Measurements from ENCODE around the gene SUMO2. TPM values are rescaled to one million over a fixed set of nuclear protein-coding genes. Genes with fewer than 3 reads are reported as not detected.
A peak's percentile ranks its signal among the peaks of the same experiment; 100 is the strongest.
"Not testable (repeated sequence)": the region's sequence is repeated elsewhere in the genome, so short reads cannot be mapped to it uniquely, and the experiment has no call there.

The SUMO2 gene
- total and polyA plus RNA-seq, 9 donors = 75.7 to 504 (median 395) TPM

DNA sequence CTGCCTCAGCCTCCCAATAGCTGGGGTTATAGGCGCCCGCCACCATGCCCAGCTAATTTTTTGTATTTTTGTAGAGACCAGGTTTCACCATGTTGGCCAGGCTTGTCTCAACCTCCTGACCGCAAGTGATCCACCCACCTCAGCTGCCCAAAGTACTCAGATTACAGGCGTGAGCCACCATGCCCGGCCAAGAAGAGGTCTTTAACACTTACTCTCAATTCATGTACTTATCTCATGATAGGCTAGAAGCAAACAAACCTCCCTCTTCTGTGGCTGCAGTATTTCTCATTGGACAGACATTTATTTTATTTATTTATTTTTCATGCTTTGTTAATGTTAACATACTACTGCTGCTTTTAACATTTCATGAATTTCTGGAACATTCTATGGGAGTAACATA is 44.2 kb downstream of the SUMO2 start:
- H3K27me3 ChIP-seq = no peaks in the 10 kb centered on the region
- no peaks in the 10 kb centered on the region for H3K9me3 ChIP-seq
- no peak for TF ChIP-seq POLR2A (IDR thresholded peaks at IDR 0.05)
- TF ChIP-seq, protein P1, sequence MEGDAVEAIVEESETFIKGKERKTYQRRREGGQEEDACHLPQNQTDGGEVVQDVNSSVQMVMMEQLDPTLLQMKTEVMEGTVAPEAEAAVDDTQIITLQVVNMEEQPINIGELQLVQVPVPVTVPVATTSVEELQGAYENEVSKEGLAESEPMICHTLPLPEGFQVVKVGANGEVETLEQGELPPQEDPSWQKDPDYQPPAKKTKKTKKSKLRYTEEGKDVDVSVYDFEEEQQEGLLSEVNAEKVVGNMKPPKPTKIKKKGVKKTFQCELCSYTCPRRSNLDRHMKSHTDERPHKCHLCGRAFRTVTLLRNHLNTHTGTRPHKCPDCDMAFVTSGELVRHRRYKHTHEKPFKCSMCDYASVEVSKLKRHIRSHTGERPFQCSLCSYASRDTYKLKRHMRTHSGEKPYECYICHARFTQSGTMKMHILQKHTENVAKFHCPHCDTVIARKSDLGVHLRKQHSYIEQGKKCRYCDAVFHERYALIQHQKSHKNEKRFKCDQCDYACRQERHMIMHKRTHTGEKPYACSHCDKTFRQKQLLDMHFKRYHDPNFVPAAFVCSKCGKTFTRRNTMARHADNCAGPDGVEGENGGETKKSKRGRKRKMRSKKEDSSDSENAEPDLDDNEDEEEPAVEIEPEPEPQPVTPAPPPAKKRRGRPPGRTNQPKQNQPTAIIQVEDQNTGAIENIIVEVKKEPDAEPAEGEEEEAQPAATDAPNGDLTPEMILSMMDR (IDR thresholded peaks at IDR 0.05) = no peak
- no peak for TF ChIP-seq EP300 (IDR thresholded peaks at IDR 0.05)
- 80 to 88% (median 85%) methylated on average over 5 of the region's 5 CpGs for WGBS, 3 donors
- H3K4me3 ChIP-seq = no peak overlapping the region
- no peak for DNase-seq
- intact Hi-C loops (cut with DNase I) = no loop called here
- H3K27ac ChIP-seq = no peak overlapping the region
- no peaks in the 10 kb centered on the region for H3K4me1 ChIP-seq (ENCODE audit: insufficient read depth)
- no peaks in the 10 kb centered on the region for H3K36me3 ChIP-seq

DNA sequence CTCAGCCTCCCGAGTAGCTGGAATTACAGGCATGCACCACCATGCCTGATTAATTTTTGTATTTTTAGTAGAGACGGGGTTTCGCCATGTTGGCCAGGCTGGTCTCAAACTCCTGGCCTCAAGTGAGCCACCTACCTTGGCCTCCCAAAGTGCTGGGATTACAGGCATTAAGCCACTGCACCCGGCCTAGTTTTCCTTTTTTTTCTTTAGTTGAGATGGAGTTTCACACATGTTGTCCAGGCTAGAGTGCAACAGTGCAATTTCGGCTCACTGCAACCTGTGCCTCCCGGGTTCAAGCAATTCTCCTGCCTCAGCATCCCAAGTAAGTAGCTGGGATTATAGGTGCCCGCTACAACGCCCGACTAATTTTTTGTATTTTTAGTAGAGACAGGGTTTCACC is 45.0 kb downstream of the SUMO2 start:
- intact Hi-C loops (cut with DNase I); H3K27me3 ChIP-seq; H3K4me3 ChIP-seq; H3K27ac ChIP-seq; H3K4me1 ChIP-seq (ENCODE audit: insufficient read depth); H3K36me3 ChIP-seq; H3K9me3 ChIP-seq: not testable (repeated sequence)
- peak in 1 of 5 donors; percentile 5 for DNase-seq
- WGBS, 3 donors = 90 to 96% (median 95%) methylated on average over 9 of the region's 9 CpGs

DNA sequence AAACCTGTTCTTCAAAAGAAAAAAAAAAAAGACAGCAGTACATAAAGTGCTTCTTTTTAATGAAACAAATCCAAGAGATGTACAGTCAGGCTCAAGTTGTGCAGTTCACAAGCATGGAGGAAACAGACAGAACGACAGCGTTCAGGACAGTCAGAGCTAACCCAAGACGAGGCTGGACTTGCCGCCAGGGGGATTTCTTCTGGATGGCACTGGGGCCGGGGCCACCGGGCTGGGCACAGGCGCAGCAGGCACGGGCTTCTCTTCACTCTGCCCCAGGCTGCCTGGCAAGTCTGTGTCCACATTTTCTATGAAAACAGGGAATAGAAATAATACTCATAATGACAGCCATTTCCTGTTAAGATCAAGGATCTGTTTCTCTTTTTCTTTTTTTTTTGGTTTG is 46.8 kb downstream of the SUMO2 start:
- WGBS, 3 donors = 81 to 86% (median 84%) methylated on average over 8 of the region's 8 CpGs
- Histone ChIP-seq H3K4me1 (ENCODE audit: insufficient read depth) (no peaks in the 10 kb centered on the region), H3K27me3 (no peaks in the 10 kb centered on the region), H3K36me3 (no peaks in the 10 kb centered on the region), H3K9me3 (no peaks in the 10 kb centered on the region), H3K27ac (no peak overlapping the region), H3K4me3 (no peak overlapping the region)
- intact Hi-C loops (cut with DNase I) = no loop called here
- TF ChIP-seq POLR2A (IDR thresholded peaks at IDR 0.05) = no peak
- TF ChIP-seq EP300 (IDR thresholded peaks at IDR 0.05) = no peak
- TF ChIP-seq, protein P1 (IDR thresholded peaks at IDR 0.05) = no peak
- no peak for DNase-seq

DNA sequence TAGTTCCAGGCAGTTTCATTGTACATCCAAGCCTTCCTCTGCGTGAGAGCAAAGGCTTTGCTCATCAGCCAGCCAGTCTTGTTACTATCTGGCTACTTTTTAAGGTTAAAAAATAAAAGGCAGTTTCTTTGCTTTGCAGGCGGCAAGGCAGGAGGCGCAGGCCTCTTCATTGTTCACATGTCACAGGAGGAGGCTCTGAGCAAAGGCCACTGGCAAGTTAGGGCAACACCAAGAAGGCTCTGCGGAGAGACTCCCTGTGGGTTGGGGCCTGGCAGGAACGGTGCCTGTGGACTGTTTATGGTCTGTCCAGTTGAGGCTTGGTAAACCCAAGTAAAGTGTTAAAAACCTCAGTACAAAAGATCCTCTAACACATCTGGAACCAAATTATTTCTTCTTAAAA is 47.3 kb downstream of the SUMO2 start:
- no peaks in the 10 kb centered on the region for H3K4me1 ChIP-seq (ENCODE audit: insufficient read depth)
- TF ChIP-seq EP300 (IDR thresholded peaks at IDR 0.05) = no peak
- TF ChIP-seq, protein P1 (IDR thresholded peaks at IDR 0.05) = no peak
- no peak for TF ChIP-seq POLR2A (IDR thresholded peaks at IDR 0.05)
- H3K36me3 ChIP-seq = no peaks in the 10 kb centered on the region
- DNase-seq = no peak
- H3K27me3 ChIP-seq = no peaks in the 10 kb centered on the region
- no peak overlapping the region for H3K27ac ChIP-seq
- no peak overlapping the region for H3K4me3 ChIP-seq
- intact Hi-C loops (cut with DNase I) = no loop called here
- 75 to 86% (median 76%) methylated on average over 5 of the region's 5 CpGs for WGBS, 3 donors
- H3K9me3 ChIP-seq = no peaks in the 10 kb centered on the region

DNA sequence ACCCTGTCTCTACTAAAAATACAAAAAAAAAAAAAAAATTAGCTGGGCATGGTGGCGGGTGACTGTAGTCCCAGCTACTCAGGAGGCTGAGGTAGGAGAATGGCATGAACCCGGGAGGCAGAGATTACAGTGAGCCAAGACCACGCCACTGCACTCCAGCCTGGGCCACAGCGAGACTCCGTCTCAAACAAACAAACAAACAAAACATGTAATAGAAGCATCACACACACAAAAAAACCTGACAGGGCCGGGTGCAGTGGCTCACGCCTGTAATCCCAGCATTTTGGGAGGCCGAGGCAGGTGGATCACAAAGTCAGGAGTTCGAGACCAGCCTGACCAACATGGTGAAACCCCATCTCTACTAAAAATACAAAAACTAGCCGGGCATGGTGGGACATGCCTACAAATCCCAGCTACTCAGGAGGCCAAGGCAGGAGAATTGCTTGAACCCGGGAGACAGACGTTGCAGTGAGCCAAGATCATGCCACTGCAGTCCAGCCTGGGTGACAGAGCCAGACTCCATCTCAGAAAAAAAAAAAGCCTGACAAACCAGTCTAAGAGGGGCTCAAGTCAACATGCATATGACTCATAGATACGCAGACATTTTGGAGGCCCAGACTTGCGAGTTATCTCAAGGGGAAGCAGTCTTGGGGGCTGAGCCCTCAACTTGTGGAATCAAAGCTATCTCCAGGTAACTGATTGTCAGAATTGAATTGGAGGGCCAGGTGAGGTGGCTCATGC is 49.0 kb downstream of the SUMO2 start:
- H3K36me3 ChIP-seq; H3K4me1 ChIP-seq (ENCODE audit: insufficient read depth); intact Hi-C loops (cut with DNase I); H3K4me3 ChIP-seq; H3K9me3 ChIP-seq; H3K27ac ChIP-seq; H3K27me3 ChIP-seq: not testable (repeated sequence)
- DNase-seq = peak in 1 of 5 donors; percentile 4
- WGBS, 3 donors = 87 to 92% (median 90%) methylated on average over 14 of the region's 14 CpGs

Data from ovary (tissue), 9 donors.